Breast epithelium (tissue), 4 donors: ENCODE data around the gene ARHGEF25. TPM values are rescaled to one million over a fixed set of nuclear protein-coding genes. Genes with fewer than 3 reads are reported as not detected.

Source experiments
- DNase-seq, 2 donors: peaks; one replicate each; pipeline ENCODE4 v3.0.0-alpha.2; 2019; ENCODE audit warnings: low spot score in 2 of 2
- H3K27ac ChIP-seq, 2 donors: fragments of 200-600 bp; sonication (generic) in 1 of 2; one replicate each; pipeline ENCODE4 v1.5.1; 2016 to 2019; ENCODE audit warnings: mild to moderate bottlenecking in 1 of 2
- H3K27me3 ChIP-seq, 2 donors: fragments of 200-600 bp; sonication (generic) in 1 of 2; one replicate each; pipeline versions ENCODE4 v1.5.1 to v1.6.0; 2017 to 2019; ENCODE audit warnings: control low read depth in 1 of 2, mild to moderate bottlenecking in 1 of 2
- H3K36me3 ChIP-seq: fragments of 200-600 bp; one replicate; pipeline ENCODE4 v1.5.1; 2019
- H3K4me1 ChIP-seq, 2 donors: fragments of 200-600 bp; sonication (generic); one replicate each; pipeline ENCODE4 v1.5.1; 2016 to 2019; ENCODE audit warnings: control low read depth in 1 of 2
- H3K4me3 ChIP-seq, 3 donors: fragments of 200-600 bp; sonication (generic); 1 replicate in 2 of 3; 2 replicates in 1 of 3; pipeline ENCODE4 v1.5.1; 2016 to 2019; ENCODE audit warnings: mild to moderate bottlenecking in 3 of 3, moderate library complexity in 2 of 3
- H3K9me3 ChIP-seq, 2 donors: fragments of 200-600 bp; sonication (generic) in 1 of 2; one replicate each; pipeline ENCODE4 v1.5.1; 2016 to 2019; ENCODE audit warnings: control low read depth in 1 of 2
- CTCF ChIP-seq, 3 donors: fragments of 450-650 bp; IDR thresholded peaks; one replicate each; pipeline ENCODE4 v1.5.1; 2016 to 2017; ENCODE audit warnings: antibody characterized with exemption in 3 of 3, mild to moderate bottlenecking in 3 of 3, moderate library complexity in 3 of 3
- POLR2A ChIP-seq: fragments of 450-650 bp; IDR thresholded peaks from one replicate; pipeline ENCODE4 v1.6.1; 2016; ENCODE audit warnings: antibody characterized with exemption, mild to moderate bottlenecking, moderate library complexity
- POLR2AphosphoS5 ChIP-seq, 3 donors: sonication (generic); formaldehyde crosslinking; IDR thresholded peaks; one replicate each; pipeline ENCODE4 v1.6.1; 2017; ENCODE audit warnings: antibody characterized with exemption in 3 of 3
- intact Hi-C: fragments of 100-400 bp; cut with DNase I; formaldehyde crosslinking; loops from one replicate; pipeline ENCODE4 v1.15.1; 2023; ENCODE audit warnings: low total_unique reads
- total RNA-seq, 3 donors: library from RNA; depleted of rRNA; stranded (reverse); fragments of >200 nt; gene quantifications; one replicate each; pipeline ENCODE4 v1.1.0, GENCODE V29; 2016

The ARHGEF25 gene
- total RNA-seq, 3 donors from 2014 or later: 8.3 to 28.2 (median 19.2) TPM

DNA sequence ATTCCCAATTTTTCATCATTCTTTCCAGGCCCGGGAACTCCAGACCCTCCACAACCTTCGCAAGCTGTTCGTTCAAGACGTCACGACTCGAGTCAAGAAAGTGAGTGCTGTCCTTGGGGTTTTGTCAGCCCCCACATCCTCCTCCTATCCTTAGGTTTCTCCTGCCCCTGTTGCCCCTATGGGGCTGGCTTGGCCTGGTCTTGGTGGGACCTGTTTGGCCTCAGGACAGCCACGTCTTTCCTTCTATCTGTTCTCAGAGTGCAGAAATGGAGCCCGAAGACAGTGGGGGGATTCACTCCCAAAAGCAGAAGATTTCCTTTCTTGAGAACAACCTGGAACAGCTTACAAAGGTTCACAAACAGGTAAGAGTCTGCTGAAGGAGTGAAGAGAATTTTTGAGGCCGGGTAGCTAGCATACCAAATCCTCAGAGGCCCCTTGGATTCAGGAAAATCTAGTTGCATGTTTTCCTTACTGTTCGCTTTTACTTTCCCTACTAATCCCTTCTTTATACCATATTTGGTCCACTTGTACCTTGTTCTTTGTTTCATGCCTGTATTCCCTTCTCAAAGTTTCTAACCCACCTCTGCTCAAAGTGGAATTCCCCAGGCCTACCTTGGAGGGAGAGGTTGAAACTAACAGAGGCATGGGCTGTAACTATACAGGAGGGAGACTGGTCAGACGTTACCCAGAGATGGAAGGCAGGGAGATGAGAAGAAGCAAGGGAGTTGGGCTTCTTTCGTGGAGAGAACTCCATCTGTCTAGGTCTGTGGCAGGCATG, 33.1 kb upstream of the ARHGEF25 start:
- Histone ChIP-seq H3K4me3 (no peak overlapping the region), H3K9me3 (no peaks in the 10 kb centered on the region), H3K27me3 (no peaks in the 10 kb centered on the region), H3K27ac (no peak overlapping the region), H3K36me3 (no peaks in the 10 kb centered on the region), H3K4me1 (no peaks in the 10 kb centered on the region)
- TF ChIP-seq CTCF (IDR thresholded peaks at IDR 0.05) (no peak), POLR2A (no peak), POLR2AphosphoS5 (IDR thresholded peaks at IDR 0.05) (no peak)
- intact Hi-C loops: no loop called here
- DNase-seq: no peak

DNA sequence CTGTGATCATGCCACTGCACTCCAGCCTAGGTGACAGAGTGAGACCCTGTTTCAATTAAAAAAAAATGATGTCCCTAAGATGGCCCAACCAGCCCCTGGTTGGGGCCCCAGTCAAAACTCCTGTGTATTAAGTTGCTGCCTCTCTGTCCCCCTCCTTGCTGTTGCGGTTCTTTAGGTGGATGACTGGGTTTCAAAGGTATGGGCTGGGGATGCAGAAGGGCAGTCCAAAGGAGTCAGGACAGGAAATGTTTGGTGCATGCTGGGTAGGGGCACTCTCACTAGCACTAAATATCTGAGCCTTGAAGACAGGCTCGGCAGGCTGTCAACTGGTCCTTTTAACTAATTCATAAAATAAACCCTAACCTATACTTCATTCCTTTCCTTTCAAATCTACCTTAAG, 32.2 kb upstream of the ARHGEF25 start:
- Histone ChIP-seq H3K36me3 (no peaks in the 10 kb centered on the region), H3K9me3 (no peaks in the 10 kb centered on the region), H3K4me3 (no peak overlapping the region), H3K27me3 (no peaks in the 10 kb centered on the region), H3K4me1 (no peaks in the 10 kb centered on the region), H3K27ac (no peak overlapping the region)
- TF ChIP-seq POLR2A (no peak), CTCF (IDR thresholded peaks at IDR 0.05) (no peak), POLR2AphosphoS5 (IDR thresholded peaks at IDR 0.05) (no peak)
- intact Hi-C loops: no loop called here
- DNase-seq: no peak

DNA sequence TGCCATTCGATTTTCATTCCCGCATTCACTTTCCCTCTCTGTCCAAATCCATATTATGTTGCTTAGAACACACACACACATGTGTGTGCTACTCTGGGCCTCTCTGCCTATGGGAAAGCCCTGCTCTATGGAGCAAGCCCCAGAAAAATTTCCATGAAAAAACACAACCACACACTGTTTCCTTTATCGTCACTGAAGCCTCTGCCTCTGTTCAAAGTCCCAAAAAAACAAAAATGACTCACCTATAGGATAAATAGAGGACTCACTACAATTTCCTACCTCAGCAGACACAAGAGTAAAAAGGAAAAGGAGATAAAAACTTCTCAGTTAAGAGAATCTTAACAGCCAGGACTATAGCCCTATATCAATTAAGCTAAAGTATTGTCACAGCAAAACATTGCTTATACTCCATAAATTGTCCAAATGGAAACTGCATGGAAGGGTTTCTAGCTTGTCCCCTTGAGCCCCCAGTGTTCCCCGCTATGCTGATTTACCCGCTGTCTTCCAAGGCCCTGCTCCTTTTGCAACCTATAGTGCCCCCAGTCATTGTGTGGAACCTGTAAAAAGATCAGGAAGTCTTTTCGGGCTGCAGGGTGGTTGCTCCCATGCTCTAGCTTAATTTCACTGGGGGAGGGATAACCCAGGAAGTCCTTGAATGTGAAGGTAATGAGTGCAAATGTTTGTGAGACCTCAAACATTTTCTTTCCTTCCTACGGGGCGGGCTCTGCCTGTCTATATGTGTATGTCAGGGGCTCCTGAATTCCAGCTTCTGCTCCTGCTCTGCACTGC, 31.4 kb upstream of the ARHGEF25 start:
- H3K4me1 ChIP-seq: no peaks in the 10 kb centered on the region
- no peak overlapping the region for H3K27ac ChIP-seq
- DNase-seq: no peak
- H3K36me3 ChIP-seq: no peaks in the 10 kb centered on the region
- intact Hi-C loops: loop anchor here (5.0 kb wide), 1 partner anchor 37 kb away; no protein-coding TSS in a partner anchor
- H3K9me3 ChIP-seq: no peaks in the 10 kb centered on the region
- no peaks in the 10 kb centered on the region for H3K27me3 ChIP-seq
- H3K4me3 ChIP-seq: no peak overlapping the region
- TF ChIP-seq POLR2AphosphoS5 (IDR thresholded peaks at IDR 0.05) (no peak), POLR2A (no peak), CTCF (IDR thresholded peaks at IDR 0.05) (no peak)

DNA sequence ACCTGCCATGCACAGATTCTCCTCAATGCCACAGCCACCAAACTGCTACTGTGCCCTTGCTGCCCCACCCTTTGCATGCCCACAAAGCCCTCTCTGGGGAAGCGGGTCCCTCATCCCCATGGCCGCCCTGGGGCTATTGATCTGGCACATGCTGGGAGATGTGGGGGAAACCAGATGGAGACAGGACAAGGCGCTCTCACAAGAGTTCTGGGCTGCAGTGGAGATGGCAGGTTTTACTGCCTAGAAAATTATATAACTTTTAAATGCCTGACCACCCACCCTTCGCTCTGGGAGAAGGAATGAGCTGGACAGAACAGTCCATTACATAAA, 30.8 kb upstream of the ARHGEF25 start:
- no peak overlapping the region for H3K4me3 ChIP-seq
- H3K27ac ChIP-seq: no peak overlapping the region
- no peaks in the 10 kb centered on the region for H3K27me3 ChIP-seq
- intact Hi-C loops: loop anchor here (5.0 kb wide), 1 partner anchor 37 kb away; no protein-coding TSS in a partner anchor
- peak in 1 of 2 donors; percentile 39 for DNase-seq
- H3K36me3 ChIP-seq: no peaks in the 10 kb centered on the region
- no peak for TF ChIP-seq CTCF (IDR thresholded peaks at IDR 0.05)
- no peak for TF ChIP-seq POLR2A
- TF ChIP-seq POLR2AphosphoS5 (IDR thresholded peaks at IDR 0.05): no peak
- H3K9me3 ChIP-seq: no peaks in the 10 kb centered on the region
- no peaks in the 10 kb centered on the region for H3K4me1 ChIP-seq

GRCh38 chr12:57581802-57582201, 29.4 kb upstream of the ARHGEF25 start:
- TF ChIP-seq POLR2AphosphoS5 (IDR thresholded peaks at IDR 0.05): no peak
- TF ChIP-seq POLR2A: no peak
- no peak for TF ChIP-seq CTCF (IDR thresholded peaks at IDR 0.05)
- H3K4me1 ChIP-seq: no peaks in the 10 kb centered on the region
- no peak overlapping the region for H3K27ac ChIP-seq
- no peaks in the 10 kb centered on the region for H3K36me3 ChIP-seq
- no peaks in the 10 kb centered on the region for H3K27me3 ChIP-seq
- no peak overlapping the region for H3K4me3 ChIP-seq
- intact Hi-C loops: loop anchor here (5.0 kb wide), 1 partner anchor 35 kb away; no protein-coding TSS in a partner anchor
- H3K9me3 ChIP-seq: no peaks in the 10 kb centered on the region
- no peak for DNase-seq
